GM21423 (cell line): ENCODE data around the gene DDX27.

ENCODE experiments used
- ATAC-seq: cut with Tn5 transposase; IDR thresholded peaks from one replicate; pipeline ENCODE4 v1.9.1; 2021; ENCODE audit warnings: mild to moderate bottlenecking, moderate library complexity; ENCODE audit not compliant: unreplicated experiment

DDX27 gene

GRCh38 chr20:49247169-49247723 is 28.0 kb downstream of the DDX27 start:
- ATAC-seq: no peak

DNA sequence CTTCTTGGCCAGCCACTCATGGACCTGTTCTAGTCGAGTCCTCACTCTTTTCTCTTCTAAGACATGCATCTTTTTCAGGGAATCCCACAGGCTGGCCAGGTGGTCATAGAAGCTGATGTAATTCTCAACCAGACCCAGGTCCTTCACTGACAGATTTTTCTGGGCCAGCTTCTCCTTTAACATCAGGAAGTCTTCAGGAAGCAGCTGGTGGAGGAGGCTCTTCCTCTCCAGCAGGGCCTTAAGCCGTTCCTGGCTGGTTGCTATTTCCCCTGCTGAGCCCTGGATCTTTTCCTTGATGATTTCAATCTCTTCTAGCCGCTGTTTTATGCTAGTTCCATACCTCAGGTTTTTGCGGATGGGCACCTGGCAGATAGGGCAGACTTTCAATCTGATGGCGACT is 28.6 kb downstream of the DDX27 start:
- no peak for ATAC-seq

GRCh38 chr20:49248301-49248700 is 29.1 kb downstream of the DDX27 start:
- no peak for ATAC-seq

DNA sequence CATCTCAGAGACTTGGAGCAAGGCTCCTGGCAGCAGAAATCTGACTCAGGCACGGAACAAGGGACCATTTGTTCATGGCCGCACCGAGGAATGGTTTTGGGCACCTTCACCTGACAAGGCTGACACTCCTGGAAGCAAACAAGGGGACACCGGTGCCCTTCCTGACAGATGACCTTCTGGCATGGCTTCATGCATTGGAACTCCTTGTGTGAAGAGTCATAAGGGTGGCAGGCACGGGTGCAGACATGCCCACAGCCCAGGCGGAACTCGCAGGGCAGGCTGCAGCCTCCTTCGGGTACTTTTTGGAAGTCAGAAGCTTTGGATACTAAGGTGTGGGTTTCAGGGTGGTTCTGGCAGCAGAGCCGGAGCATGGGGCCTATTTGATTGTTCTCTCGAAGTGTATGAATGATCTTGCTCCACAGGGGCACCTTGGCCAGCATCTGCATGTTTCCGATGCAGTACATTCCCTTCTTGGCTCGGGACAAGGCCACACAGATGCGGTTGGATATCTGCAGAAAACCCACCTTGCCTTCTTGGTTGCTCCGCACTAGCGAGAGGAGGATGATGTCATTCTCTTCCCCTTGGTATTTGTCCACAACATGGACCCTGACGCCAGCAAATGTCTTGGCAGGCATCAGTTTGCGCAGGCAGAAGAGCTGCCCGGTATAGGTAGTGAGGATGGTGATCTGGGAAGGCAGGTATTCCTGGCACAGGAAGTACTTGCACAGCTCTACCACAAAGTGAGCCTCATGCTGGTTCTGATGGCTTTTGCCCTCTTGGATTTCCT is 29.9 kb downstream of the DDX27 start:
- ATAC-seq: no peak

DNA sequence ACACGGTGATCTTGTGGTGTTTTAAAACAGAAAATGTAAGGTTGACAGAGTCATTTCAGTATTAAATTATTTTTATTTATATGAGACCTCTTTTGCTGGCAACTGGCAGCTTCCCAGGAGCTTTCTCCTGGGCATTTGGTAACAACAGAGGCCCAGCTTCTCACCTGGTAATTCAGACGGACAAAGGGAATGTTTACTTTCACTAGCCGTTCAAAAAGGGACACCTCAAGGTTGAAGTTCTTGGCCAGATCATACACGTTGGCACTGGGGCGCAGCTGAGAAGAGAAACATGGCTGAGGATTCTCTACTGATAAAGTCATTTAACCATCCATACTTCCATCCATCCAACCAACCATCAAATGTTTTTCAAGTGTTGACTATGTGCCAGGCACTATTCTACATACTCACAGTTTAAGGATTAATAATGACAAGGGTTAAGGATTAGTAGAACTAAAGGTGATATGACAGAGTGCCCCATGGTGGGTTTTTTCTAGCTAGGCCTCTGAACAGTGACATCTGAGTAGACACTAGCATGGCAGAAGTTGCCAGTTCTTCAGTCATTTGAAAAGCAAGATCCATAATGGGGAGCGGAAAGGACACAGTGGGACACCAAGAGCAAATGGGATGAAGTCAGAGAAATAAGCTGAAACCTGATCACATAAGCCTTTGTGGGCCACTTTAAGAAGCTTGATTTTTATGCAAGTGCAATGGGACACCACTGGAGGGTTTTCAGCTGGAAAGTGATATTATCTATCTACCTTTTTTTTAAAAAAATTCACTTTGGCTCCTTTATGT is 33.5 kb downstream of the DDX27 start:
- no peak for ATAC-seq

DNA sequence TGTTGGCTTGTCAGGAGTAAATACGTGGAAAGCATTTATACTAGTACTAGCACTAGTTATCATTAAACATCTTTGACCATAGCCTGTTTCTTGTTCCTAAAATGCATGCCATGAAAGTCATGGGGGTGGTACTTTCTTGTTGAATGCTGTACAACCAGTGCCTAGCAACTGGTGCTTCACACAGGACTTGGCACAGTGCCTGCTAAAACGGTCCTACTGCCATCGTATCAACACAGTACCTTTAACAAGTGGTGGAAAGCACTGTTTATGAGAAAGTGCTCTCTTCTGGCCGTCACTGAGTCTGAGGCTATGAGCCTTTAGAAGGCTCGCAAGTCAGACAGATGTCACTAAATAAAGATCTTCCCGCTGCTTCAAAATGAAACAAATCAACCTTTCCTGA is 37.0 kb downstream of the DDX27 start:
- ATAC-seq: no peak

GRCh38 chr20:49259284-49259683 is 40.1 kb downstream of the DDX27 start:
- no peak for ATAC-seq

GRCh38 chr20:49259799-49260198 is 40.6 kb downstream of the DDX27 start:
- no peak for ATAC-seq

DNA sequence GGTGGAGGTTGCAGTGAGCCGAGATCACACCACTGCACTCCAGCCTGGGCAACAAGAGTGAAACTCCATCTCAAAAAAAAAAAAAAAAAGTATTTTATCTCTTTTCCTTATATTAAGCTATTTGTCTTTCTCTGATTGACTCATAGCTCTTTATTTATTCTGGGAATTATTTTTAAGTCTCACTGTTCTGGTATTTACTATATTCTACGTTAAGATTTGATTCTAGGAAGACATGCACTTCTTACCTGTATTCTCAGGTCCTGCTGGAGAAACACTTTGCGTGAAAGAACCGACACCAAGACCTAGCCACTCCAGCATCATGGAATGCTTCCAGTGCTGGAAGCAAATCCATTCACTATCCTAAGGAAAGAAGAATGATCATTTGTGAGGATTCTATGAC is 41.0 kb downstream of the DDX27 start:
- no peak for ATAC-seq

- no peak for ATAC-seq
Observed at GRCh38 chr20:49261173-49261572, 42.0 kb downstream of the DDX27 start.

DNA sequence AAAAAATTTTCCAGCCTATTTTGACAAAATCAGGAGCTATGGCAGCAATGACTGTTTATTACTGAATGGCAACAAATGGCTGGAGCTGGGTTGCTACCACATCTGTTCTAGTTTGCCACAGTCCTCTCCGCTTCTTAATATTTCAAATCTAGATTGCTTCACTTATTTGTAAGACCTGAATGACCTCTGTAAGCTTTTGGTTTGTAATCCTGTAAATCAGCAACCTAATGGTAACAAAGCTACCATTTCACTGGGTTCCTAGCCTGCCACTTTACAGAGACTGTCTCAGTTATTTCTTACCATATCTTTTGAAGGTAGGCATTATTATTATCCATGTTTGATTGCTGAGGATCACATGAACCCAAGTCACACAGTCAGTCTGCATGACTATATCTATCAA is 43.2 kb downstream of the DDX27 start:
- no peak for ATAC-seq

GRCh38 chr20:49267327-49267726 is 48.1 kb downstream of the DDX27 start:
- no peak for ATAC-seq

- ATAC-seq: no peak
Observed at GRCh38 chr20:49268600-49269365, 49.6 kb downstream of the DDX27 start.

DNA sequence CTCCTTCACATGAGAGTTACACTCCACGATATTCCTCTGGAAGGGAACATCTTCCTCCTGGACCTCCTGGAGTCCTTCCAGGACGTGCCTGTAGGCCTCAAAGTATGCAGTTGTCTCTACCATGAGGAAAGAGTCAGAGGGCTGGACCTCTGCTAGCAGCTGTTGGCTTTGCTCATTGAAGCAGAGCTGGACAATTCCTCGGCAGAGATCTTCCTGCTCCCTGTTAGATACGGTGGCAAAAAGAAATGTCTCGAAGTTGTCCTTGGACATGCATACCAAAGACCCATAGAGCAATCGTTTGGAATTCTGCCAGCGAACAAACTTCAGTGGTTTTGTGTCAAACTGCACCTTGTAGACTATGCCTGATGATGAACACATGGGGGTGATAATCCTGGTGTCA is 51.0 kb downstream of the DDX27 start:
- ATAC-seq: no peak

GRCh38 chr20:49270736-49271135 is 51.5 kb downstream of the DDX27 start:
- no peak for ATAC-seq

- ATAC-seq: no peak
Observed at GRCh38 chr20:49272654-49273053, 53.4 kb downstream of the DDX27 start.

DNA sequence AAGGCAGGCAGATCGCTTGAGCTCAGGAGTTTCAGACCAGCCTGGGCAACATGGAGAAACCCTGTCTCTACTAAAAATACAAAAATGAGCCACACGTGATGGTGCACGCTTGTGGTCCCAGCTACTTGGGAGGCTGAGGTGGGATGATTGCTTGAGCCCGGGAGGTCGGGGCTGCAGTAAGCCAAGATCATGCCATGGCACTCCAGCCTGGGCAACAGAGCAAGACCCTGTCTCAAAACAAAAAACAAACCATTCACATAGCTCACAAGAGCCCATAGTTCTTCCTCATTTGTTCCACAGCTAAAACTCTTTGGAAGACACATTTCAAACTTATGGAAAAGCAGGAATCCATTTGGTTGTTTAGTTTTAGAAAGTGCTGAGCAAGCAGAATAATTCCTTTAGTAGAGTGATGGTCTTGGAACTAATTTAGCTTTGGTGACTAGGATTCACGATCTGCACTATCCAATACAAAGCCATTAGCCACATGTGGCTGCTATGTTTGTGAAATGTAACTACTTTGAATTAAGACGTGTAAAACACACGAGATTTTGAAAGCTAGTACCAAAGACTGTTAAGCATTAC is 54.6 kb downstream of the DDX27 start:
- no peak for ATAC-seq

DNA sequence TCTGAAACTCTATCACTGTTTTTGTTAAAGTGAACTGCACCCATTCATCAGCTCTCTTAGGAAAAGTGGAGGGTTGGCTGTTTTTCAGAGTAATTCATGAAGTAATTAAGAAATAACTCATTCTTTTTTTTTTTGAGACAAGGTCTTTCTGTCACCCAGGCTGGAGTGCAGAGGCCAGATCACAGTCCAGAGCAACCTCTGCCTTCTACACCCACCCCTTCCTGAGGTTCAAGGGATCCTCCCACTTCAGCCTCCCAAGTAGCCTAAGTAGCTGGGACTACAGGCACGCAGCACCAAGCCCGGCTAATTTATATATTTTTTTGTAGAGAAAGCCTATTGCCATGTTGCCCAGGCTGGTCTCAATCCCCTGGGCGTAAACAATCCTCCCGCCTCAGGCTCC is 56.0 kb downstream of the DDX27 start:
- ATAC-seq: no peak

- no peak for ATAC-seq
Observed at GRCh38 chr20:49275636-49276035, 56.4 kb downstream of the DDX27 start.

- ATAC-seq: no peak
Observed at GRCh38 chr20:49276161-49276960, 57.1 kb downstream of the DDX27 start.
